ENCODE measurements around the gene CTNNBL1.

Gene CTNNBL1

DNA sequence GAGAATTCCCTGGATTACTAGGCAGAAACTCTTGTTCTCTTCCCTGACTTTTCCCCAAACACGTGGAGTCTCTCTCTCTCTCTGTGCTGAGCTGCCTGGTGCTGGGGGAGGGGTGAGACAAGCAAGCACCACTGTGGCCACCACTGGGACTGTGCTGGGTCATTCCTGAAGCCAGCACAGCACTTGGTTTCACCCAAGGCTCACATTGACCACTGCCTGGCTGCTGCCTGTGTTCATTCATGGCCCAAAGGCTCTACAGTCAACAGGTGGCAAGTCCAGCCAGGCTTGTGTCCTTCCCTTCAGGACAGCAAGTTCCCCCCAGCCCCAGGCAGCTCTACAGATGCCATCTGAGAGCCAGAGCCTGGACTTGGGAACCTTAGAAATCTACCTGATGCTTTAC lies 92.2 kb downstream of the CTNNBL1 start:
- no peak for DNase-seq

DNA sequence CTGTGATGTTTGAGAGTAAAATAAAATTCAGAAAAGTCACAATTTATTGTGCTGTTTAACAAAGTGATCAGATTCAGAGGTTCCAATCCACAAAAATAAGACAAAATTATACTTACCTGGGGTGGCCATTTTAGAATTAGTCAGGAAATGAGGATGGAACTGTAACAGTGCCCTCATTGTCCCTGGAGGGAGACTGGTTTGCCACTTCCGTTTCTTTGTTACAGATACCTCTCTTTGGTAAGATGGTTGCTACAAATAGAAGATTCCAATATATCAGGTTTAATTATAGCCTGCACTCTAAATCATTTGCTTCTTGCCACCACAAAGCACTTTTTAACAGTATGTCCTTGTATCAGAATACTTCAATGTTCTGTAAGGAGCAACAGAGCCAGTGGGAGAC lies 95.6 kb downstream of the CTNNBL1 start:
- no peak for DNase-seq

DNA sequence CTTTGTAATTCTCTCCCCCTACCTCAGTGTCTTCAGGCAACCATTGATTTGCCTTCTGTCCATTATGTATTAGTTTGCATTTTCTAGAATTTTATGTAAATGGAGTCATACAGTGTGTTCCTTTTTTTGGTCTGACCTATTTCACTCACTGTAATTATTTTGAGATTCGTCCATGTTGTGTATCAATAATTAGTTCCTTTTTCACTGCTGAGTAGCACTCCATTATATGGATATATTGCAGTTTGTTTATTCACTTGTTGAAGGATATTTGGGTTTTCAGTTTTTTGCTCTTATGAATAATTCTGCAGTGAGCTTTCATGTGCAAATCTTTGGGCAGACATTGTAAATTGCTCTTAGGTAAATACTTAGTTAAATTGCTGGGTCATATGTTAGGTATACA lies 97.1 kb downstream of the CTNNBL1 start:
- DNase-seq, result no peak

DNA sequence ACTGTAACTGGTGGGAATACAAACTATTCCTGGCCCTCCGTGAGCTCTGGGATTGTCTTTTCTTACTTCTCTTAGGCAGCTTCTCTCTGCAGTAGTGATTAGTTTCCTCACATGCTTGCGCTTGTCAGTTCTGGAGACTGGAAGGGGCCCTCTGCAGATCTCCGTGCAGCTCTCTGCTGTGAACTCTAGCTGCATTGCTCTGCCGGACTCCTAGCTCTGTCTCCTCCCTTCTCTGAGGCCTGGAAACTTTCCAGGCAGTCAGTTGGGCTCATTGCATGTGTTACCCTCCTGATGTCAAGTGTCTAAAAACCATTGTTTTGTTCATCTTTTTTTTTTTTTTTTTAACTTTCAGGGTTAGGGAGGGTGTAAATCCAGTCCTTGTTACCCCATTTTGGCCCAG lies 102.3 kb downstream of the CTNNBL1 start:
- no peak for DNase-seq

DNA sequence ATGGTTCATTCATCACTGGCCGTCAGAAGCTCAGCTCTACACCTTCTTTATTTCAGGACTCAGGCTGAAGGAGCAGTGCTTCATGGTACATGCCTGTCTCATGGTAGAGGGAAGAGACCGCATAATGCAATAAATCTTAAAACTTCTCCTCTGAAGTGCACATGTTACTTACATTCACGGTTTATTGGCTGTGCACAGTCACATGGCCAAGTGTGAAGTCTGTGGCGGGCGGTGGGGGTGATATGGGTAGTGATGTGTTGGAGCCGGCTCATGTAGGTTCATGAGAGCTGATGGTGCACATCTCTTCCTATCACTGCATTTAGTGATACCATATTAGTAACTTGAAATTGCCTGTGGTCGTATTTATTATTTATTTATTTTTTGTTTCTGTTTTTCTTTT lies 102.9 kb downstream of the CTNNBL1 start:
- no peak for DNase-seq

DNA sequence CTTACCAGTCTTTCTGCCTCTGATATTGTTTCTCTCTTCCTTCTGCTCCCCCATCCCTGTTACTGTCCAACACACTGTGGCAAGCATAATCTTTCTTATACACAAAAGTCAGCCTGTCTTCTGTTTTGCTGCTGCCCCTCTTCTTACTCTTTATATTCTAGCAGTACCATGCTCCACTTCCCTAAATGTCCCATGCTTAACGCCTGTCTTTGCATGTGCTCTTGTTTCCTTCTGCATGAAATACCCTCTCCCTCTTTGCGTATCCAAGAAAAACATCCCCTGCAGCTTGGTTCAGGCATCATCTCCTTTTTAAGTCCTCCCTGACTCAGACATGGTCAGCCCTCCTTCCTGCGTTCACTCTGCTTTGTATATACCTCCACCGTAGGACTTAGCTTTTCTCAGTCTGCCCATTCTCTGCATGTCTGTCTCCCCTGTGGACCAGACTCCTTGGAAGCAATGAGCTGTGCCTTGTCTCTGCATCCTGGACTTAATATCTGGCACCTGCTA lies 103.9 kb downstream of the CTNNBL1 start:
- no peak for DNase-seq

DNA sequence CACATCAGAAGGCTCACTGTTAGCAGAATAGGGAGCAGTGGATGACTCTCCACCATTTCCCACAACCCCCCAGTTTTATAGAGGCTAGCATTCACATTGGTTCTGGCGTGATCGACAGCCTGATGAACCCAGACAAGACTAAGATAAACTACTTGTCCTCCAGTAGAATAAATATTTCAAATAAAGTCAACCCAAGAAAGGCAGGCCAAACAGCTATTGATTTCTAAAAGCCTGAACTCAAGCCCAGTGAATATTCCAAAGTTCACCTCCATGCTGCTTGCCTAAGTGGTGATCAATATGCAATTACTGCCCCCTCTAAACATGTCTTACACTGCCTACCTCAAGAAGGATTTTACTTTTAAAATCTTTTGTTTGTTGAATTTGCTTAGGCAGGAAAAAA lies 104.5 kb downstream of the CTNNBL1 start:
- DNase-seq, result no peak

DNA sequence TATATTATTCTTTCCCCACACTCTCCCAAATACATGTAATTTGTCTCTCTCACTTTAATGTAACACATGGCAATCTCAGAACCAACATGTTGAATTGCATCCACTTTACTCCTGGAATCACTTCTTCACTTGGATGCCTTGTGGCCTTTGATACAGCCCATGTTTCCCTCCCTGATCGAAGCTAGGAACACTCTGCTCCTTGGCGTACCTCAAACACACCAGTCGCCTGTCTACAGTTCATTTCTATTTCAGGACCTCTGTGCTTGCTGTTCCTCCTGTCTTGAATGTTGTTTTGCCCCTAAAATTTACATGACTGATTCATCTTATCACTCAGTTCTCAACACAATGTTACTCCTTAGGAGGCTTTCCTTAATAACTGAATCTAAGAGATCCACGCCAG lies 106.8 kb downstream of the CTNNBL1 start:
- DNase-seq, result no peak

DNA sequence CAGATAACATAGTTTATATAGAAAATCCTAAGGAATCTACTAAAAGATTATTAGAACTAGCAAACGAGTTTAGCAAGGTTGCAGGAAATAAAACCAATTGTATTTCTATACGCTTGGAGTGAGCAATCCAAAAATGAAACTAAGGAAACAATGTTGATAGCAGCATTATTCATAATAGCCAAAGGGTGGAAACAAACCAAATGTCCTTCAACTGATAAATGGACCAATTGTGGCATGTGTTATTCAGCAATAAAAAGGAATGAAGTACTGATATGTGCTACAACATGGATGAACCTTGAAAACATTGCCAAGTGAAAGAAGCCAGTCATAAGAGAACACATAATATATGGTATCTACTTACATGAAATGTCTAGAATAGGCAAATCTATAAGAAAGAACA lies 108.1 kb downstream of the CTNNBL1 start:
- DNase-seq, result no peak

DNA sequence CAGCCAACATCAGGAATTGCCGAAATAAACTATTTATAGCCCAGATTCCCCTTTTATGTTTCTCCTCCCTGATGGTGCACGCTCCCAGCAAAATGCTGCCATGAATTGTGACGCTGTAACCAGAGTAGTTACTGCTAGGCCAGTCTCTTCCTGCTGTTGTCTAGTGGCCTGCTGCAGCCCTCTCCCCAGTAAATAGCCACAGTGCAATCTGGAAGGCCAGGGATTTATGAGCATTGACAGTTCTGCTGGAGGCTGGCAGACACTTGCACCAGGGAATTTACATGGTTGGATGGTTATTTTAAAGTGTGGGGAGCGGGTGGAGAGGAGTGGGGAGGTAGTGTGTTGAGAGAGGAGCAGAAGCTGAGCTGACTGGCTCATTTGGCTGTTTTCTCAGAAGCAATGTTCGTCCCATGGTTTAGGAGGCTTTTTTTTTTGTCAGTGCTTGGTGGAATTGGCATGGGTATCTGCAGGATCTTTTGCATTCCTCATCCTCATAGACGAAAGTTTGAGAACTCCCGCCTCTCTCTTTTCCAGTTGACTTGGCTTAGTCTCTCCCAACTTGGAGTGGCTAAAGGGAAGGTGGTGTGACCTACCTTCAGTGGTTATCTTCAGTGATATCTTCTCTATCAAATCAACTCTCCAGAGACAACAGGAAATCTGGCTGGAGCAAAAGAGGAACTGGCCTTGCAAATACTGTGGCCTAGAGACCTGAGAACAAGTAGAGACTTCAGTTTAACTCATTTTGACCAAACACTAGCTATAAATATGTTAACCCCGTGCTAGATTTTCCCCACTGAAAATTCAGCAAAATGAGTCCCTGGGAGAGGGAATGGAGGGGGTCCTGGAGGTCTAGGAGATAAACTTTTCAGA lies 109.8 kb downstream of the CTNNBL1 start:
- no peak for DNase-seq

DNA sequence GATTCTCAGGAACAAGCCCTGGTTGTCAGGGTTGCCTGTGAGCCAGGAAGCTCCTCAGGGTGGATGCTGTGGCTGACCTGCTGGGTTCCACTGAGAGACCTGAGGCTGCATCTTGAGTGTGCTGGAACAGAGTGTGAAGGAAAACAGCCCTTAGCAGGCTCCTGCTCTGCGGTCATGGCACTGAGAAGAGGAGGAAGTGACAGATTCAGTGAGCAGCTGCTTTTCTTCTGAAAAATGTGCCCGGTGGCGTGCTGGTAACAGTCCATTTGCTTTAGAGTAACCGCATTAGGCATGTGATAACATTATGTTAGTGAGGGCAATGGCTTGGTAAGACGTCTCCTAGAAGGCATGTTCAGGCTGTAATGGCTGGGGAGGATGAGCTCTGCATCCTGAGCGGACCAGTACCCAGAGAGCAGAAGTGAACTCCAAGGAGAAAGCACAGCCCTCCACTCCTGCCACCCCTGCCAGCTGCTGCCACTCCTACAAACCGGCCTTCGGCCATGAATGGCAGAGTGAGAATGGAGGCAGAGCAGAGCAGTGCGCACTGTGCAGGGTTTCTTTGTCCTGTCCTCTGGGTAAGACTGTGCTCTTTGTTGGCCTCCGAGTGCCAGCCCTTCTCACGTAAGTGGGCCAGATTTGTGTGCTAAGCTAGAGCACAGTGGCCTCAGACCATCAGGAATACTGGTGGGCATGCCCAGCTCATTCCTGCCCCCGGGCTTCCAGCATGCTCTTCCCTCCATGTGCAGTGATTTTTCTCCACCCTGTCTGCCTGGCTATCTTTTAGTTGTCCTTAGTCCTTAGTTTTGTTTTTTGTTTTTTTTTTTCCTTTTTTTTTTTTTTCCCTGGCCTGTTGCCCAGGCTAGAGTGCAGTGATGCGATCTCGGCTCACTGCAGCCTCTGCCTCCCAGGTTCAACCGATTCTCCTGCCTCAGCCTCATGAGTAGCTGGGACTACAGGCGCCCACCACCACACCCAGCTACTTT lies 111.0 kb downstream of the CTNNBL1 start:
- no peak for DNase-seq

DNA sequence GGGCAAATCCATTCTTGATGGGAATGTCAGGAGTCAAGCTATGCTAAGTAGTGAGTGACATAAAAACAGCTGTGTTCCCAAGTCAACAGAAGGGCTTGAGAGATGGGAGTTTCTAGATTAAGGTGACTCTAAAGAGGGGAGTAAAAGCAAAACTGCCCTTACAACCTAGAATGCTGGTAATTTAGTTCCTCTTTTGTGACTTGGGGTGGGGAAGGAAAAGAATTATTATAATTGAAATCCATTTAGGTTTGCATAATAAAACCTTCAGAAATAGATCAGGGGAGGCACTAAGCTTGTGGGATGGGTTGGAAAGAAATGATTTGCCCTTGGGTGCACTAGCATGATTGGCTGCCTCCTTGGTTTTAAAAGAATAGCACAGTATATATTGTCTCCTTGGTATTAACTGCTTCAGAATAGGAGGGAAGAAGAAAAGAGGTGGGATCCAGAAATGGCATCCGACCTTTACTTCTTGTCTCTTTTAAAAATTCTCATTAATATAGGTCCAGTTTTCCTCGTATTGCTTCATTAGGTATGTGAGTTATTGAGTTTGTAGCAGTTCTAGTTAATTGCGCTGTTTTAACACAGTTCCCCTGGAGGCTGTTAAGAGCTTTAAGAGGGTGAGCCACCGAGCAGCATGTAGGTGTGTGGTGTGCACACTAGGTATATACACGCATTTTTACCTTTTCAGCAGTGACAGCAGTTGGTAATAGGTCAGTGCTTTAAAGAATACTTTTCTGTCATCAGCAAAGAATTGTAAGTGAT lies 113.8 kb downstream of the CTNNBL1 start:
- DNase-seq, result no peak

DNA sequence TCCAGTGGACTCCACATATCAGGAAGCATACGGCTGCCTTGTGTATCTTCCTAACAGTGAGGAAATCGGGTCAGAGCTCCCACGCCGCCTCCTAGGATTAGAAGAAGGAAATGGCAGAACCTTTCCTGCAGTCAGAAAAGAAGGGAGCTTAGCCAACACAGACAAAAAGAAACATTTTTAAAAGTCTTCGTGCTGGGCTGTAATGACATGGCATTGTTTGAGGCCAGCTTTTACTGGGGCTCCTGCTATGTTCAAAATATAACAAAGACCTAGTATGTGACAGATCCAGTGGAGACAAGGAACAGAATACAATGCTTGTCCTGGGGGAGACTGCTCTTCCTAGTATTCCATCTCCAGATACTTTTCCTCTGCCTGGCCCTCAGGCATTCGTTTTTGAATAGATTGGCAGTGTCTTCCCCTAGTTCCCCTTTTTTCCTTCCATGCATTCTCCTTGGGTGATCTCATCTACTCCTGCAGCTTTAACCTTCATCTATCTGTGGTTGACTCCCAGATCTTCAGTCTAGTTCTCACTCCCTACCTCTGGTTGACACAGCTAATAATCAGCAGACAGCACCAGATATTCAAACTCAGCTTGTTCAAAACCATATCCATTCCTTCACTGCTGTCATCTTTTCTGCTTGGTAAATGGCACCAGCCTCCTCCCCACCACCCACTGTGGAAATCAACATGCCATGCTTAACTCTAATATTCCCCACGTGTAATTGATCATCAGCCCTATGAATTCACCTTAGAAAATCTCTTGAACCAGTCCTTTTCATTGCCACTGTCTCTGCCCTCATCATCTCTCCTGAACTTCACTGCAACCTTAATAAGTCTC lies 114.6 kb downstream of the CTNNBL1 start:
- DNase-seq, result no peak

DNA sequence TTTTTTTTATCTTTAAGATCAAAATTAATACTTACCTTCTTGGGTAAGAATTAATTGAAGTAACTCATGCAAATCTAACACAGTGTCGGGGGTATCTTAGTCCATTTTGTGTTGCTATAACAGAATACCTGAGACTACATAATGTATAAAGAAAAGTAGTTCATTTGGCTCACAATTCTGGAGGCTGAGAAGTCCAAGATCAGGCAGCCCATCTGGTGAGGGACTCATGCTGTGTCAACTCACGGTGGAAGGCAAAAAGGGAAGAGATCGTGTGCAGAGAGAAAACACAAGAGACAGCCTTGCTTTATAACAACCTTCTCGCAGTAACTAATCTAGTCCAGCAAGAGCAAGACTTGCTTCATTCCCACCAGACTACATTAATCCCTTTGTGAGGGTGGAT lies 116.2 kb downstream of the CTNNBL1 start:
- no peak for DNase-seq

DNA sequence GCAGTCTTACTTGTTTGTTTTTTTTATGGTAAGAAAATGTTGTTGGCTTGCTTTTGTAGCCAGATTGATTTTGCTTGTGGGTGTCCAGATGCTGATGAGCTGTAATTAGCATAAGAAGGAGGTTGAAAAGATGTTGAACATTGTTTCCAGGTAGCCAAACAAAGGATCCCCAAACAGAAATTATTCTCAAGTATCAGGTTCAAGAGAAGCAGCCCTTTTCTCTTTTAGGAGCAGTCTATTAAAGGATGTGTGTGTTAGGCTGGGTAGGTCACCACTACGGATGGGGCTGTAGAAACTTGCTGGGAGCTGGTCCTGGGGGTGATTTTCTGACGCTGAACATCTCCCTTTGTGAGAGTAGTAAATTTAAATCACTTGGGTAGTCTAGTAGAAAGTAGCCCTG lies 122.2 kb downstream of the CTNNBL1 start:
- peak; percentile 56 for DNase-seq

DNA sequence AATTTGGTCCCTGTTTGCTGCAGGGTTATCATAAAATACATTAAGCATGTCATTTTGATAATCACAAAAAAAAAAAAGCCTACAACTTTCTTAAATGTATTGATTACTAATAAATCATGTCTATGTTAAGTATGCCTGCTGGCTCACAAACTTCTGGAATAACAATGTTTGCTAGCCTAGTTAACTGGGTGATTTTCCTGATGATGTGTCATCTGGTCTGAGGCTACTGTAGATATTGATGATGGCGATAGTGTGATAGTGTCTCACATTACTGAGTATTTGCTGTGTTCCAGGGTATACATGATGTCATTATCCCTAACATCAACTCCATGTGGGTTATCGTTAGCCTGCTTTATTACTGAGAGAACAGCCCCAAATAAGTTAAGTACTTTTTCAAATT lies 122.9 kb downstream of the CTNNBL1 start:
- no peak for DNase-seq

DNA sequence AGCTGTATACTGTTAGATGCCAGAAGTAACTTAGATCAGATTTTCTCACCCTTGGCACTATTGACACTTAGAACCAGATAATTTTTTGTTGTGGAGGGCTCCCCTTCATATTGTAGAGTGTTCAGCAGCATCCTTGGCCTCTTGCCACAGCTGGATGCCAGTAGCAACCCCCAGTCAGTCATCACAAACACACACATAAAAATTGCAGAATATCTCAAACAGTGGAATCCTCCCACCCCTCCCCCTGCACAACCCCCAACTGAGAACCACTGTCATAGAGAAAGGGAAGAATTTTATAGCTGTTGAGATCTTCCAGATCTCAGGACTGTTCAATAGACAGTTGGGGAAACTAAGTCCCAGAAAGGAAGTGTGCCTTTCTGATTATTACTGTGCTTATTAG lies 127.9 kb downstream of the CTNNBL1 start:
- no peak for DNase-seq

DNA sequence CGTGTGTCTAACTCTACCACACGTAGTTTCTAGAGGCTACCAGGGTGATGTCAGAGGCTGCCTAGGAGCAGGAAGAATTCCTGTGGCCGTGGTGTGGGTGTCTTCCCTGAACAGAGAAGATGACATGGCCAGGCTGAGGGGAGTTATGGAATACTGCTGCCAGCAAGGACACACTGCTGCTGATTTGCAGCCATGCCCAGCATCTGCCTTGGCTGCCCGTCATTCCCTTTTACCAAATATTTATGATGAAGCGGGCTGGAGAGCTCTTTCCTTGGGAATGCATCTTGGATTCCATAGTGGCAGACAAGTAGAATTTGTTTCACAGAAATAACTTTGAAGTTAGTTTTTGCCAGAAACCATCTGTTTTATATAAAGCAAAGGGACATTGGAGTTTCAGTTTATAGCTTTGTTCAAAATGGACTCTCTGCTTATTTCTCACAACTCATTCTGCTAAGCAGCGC lies 128.3 kb downstream of the CTNNBL1 start:
- DNase-seq, result no peak

DNA sequence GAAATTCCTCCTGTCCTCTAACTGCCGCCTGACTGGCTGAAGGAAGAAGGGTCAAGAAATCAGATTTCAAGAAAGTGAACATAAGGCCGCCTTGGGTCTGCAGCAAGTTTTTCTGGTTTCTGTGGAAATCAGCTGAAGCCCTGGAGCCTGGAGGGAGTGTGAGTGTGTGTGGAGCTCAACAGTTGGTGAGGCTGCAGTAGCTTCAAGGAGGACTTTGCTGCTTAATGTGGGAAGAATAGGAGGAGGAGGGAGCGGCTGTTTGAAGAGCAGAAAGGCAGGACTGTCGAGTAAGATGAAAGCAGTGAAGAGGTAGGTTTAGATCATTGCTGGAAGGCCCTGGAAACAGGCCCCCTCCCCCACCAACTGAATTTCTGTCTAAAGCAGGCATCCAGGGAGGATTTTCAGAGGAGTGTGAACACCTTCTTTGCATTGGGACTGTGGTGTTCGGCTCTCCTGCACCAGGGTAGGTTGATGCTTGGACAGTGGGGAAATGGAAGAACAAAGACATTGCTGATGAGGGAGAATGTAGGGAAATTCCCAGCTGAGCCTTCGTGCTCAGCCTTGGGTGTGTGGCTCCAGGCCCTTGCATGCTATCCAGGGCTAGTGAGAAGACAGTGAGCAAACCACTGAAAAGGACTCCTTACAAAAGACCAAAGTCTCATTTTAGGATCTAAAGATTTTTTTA lies 129.6 kb downstream of the CTNNBL1 start:
- DNase-seq, result no peak

DNA sequence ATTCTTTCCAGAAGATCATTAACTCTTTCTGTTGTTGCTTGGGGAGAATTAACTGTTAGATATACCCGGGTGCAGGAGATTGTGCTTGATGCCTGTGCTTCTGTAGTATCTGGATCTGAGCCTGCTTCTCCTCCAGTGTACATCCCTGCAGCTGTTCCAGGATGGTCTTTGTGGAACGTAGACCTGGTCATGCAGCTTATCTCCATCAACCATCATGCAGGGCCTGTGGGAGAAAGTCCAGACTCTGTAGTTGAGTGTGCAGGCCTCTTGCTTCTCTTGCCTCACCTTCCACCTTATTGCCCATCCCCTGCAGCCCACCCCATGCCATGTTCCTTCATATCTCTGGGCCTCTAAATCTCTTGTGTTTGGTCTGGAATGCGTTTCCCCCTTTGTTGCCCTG lies 133.8 kb downstream of the CTNNBL1 start:
- no peak for DNase-seq

DNA sequence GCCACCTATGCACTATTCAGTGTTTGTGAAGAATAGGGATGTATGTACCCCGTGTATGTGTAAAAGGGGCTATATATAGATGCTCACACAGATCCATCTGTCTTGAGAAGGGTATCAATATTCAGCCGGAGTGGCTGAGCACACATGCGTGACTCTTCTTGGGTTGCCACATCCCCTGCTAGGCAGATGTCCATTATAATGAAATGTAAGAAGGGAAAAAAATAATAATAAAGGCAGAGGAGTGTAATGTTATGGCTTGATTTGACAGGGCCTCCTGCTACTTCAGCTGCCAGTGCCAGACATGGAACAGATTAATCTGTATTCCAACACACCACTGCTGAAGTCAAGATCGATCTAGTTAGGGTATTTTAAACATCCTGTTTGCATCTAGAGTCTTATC lies 134.9 kb downstream of the CTNNBL1 start:
- no peak for DNase-seq

Data from NCI-H1105 (cell line).